SK-N-MC (cell line): ENCODE results near the gene TRABD2B.

Experiments
- DNase-seq: peaks from one replicate; pipeline ENCODE4 v3.0.0-alpha.2; 2011; ENCODE audit warnings: low read depth, low spot score
- H3K27ac ChIP-seq: fragments of 200-600 bp; sonication (generic); 2 replicates; pipeline ENCODE4 v1.5.1; 2016; ENCODE audit warnings: mixed run types
- H3K36me3 ChIP-seq: fragments of 200-600 bp; sonication (generic); 2 replicates; pipeline ENCODE4 v1.6.1; 2017; ENCODE audit warnings: antibody characterized with exemption, low read length, mixed read lengths; ENCODE audit not compliant: insufficient read depth
- H3K4me3 ChIP-seq: fragments of 200-600 bp; sonication (generic); 2 replicates; pipeline ENCODE4 v1.5.1; 2016
- H3K9ac ChIP-seq: fragments of 200-600 bp; sonication (generic); 2 replicates; pipeline ENCODE4 v1.8.0; 2017; ENCODE audit warnings: mixed run types, mixed read lengths; ENCODE audit not compliant: insufficient read length
- H3K9me3 ChIP-seq: fragments of 200-600 bp; sonication (generic); 2 replicates; pipeline ENCODE4 v1.6.1; 2017; ENCODE audit warnings: low read depth, mild to moderate bottlenecking, antibody characterized with exemption, low read length, moderate library complexity, mixed read lengths
- EZH2 ChIP-seq: fragments of 200-600 bp; sonication (generic); IDR thresholded peaks from one replicate; pipeline ENCODE4 v1.6.1; 2017; ENCODE audit warnings: antibody characterized with exemption
- FOXP2 ChIP-seq: optimal IDR thresholded peaks from 2 replicates; pipeline ENCODE3; 2011; ENCODE audit warnings: mild to moderate bottlenecking, moderate library complexity; ENCODE audit not compliant: insufficient read depth; ENCODE audit errors: extremely low read length, control extremely low read depth
- POLR2AphosphoS5 ChIP-seq: IDR thresholded peaks from 2 replicates; pipeline ENCODE4 v1.6.1; 2012; ENCODE audit warnings: mild to moderate bottlenecking, low read depth, low read length, borderline replicate concordance

Gene TRABD2B

GRCh38 chr1:47997289-47998200, at the start of gene TRABD2B:
Gene TRABD2B (minus strand): TSS chr1:47997385.
- TF ChIP-seq FOXP2 = no peak
- no peak for TF ChIP-seq POLR2AphosphoS5
- TF ChIP-seq EZH2 = no peak
- H3K9me3 ChIP-seq = no peaks in the 10 kb centered on the region
- no peak within 1 kb of the TSS for H3K27ac ChIP-seq
- peak within 1 kb of the TSS; percentile 81 for H3K4me3 ChIP-seq
- peak within 1 kb of the TSS; percentile 70 for H3K9ac ChIP-seq
- H3K36me3 ChIP-seq = no peaks in the 10 kb centered on the region
- no peak for DNase-seq

GRCh38 chr1:48044311-48044710, 47.1 kb upstream of the TRABD2B start:
- no peak for DNase-seq
- Histone ChIP-seq H3K36me3 (no peaks in the 10 kb centered on the region), H3K9ac (no peak overlapping the region), H3K27ac (no peak overlapping the region), H3K9me3 (no peaks in the 10 kb centered on the region), H3K4me3 (no peak overlapping the region)
- TF ChIP-seq FOXP2 (no peak), POLR2AphosphoS5 (no peak), EZH2 (no peak)

GRCh38 chr1:48043622-48044021, 46.4 kb upstream of the TRABD2B start:
- TF ChIP-seq FOXP2 (no peak), POLR2AphosphoS5 (no peak), EZH2 (no peak)
- DNase-seq = no peak
- no peak overlapping the region for H3K4me3 ChIP-seq
- H3K9me3 ChIP-seq = no peaks in the 10 kb centered on the region
- H3K9ac ChIP-seq = no peak overlapping the region
- H3K27ac ChIP-seq = no peak overlapping the region
- no peaks in the 10 kb centered on the region for H3K36me3 ChIP-seq

DNA sequence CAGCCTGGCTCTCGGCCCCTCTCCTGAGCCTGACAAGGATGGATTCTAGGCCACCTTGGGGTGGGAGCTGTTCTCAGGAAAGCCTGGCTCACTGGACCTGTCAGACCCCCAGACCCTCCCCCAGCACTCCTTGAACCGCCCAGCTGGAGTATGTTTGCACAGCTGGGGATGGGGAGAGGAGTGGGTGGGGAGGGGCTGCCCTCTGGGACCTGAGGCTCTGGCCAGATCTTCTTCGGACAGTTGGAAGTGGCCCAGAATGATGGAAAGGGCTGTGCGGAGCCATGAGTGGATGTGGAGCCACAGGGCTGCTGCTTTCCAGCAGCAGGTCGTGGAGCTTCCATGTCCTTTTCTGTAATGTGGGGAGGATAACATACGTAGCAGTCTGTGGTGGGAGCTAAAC, 43.0 kb upstream of the TRABD2B start:
- no peaks in the 10 kb centered on the region for H3K9me3 ChIP-seq
- H3K4me3 ChIP-seq = no peak overlapping the region
- H3K27ac ChIP-seq = no peak overlapping the region
- no peak for TF ChIP-seq EZH2
- no peak for TF ChIP-seq POLR2AphosphoS5
- no peak for TF ChIP-seq FOXP2
- no peak overlapping the region for H3K9ac ChIP-seq
- H3K36me3 ChIP-seq = no peaks in the 10 kb centered on the region
- DNase-seq = no peak

DNA sequence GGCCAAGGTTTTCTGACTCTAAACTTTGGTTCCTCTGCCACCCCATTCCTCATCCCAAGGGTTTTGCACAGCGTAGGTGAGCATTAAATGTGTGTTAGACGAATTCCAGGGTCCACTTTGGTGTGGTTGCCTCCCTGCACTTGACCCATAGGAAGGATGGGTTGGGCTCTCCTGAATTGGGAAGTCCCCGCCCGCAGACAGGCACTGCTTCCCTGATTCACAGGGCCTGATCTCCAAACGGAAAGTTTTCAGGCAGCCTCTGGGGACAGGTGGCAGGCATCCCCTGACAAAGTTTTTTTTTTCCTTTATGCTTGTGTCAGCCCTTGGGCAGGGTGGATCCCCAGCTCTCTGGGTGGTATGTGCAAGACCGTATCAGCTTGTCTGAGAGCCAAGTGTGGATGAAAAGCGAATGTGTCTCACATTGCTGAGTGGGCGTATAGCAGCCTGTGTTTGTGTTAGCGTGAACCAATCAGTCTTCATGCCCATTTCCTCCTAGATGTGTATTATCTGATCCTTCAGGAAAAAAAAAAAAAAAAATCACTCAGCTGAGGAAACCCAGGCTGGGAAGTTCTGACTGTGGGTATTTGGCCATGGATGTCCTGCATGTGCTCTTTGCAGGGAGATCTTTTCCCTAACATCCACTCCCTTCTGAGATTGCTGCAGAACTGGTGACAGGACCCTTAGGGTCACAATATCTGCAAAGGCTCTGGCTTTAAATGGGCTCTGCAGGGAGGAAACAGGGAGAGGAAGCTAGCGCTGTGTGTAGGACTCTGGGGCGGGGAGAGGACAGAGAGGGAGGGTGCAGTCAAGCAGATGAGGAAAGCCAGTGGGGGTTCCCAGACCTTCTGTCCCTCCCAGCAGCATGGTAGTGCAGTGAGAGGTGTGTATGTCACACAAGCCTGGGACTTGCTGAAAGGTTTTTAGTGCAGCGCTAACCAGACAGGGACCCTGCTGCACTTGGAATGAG, 42.2 kb upstream of the TRABD2B start:
- Histone ChIP-seq H3K4me3 (no peak overlapping the region), H3K36me3 (no peaks in the 10 kb centered on the region), H3K9ac (no peak overlapping the region), H3K27ac (no peak overlapping the region), H3K9me3 (no peaks in the 10 kb centered on the region)
- DNase-seq = peak; percentile 2
- TF ChIP-seq EZH2 (no peak), POLR2AphosphoS5 (no peak), FOXP2 (no peak)

- no peak overlapping the region for H3K4me3 ChIP-seq
- H3K9me3 ChIP-seq = no peaks in the 10 kb centered on the region
- no peak for DNase-seq
- H3K9ac ChIP-seq = no peak overlapping the region
- no peak for TF ChIP-seq EZH2
- TF ChIP-seq POLR2AphosphoS5 = no peak
- no peak for TF ChIP-seq FOXP2
- H3K27ac ChIP-seq = no peak overlapping the region
- H3K36me3 ChIP-seq = no peaks in the 10 kb centered on the region
Observed at GRCh38 chr1:48038270-48038767, 41.1 kb upstream of the TRABD2B start.

DNA sequence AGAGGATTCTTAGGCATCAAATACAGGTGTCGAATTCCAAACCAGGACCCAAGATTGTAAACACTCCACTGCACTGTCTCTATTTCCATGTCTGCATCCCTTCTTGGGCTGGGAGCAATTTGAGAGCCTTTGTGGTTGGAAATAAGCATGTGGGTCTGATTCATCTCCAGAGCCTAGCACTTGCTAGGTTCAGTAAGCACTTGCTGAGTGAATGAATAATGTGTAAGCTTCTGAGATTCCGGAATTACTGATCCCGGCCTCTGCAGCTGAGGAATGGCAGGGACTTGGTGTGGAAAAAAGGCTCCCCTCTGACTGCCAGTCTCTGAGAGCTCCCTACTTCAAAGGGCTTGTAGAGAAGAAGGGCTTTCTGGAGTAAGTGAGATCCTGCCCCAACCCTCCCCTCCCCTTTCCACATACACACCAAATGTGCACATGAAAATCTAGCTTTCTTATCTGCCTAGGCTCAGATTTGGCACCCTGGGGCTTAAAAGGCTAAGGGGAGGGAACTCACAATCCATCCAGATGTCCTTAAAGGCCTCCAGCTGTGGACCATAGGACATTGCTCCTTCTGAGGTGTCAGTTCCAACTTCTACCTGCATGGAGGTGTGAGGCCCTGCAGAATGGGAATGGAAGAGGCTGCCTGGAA, 39.6 kb upstream of the TRABD2B start:
- Histone ChIP-seq H3K27ac (no peak overlapping the region), H3K9ac (no peak overlapping the region), H3K4me3 (no peak overlapping the region), H3K9me3 (no peaks in the 10 kb centered on the region), H3K36me3 (no peaks in the 10 kb centered on the region)
- no peak for DNase-seq
- TF ChIP-seq EZH2 = no peak
- no peak for TF ChIP-seq FOXP2
- no peak for TF ChIP-seq POLR2AphosphoS5
